ENCODE results near the gene USP53. TPM values are rescaled to one million over a fixed set of nuclear protein-coding genes. Genes with fewer than 3 reads are reported as not detected.

The USP53 gene
- total RNA-seq, 4 donors from 2014 or later: 42.5 to 113 (median 68.3) TPM

GRCh38 chr4:119231491-119231890 lies 19.0 kb downstream of the USP53 start:
- Histone ChIP-seq H3K27ac (no peak overlapping the region), H3K4me3 (replicated peaks in 1 of 3) (no peak overlapping the region), H3K4me1 (peaks cover 0 to 6% of the 10 kb centered on the region in 2 donors), H3K36me3 (peaks cover 0 to 4% of the 10 kb centered on the region in 2 donors), H3K27me3 (no peaks in the 10 kb centered on the region), H3K9me3 (no peaks in the 10 kb centered on the region)
- TF ChIP-seq, protein P1, sequence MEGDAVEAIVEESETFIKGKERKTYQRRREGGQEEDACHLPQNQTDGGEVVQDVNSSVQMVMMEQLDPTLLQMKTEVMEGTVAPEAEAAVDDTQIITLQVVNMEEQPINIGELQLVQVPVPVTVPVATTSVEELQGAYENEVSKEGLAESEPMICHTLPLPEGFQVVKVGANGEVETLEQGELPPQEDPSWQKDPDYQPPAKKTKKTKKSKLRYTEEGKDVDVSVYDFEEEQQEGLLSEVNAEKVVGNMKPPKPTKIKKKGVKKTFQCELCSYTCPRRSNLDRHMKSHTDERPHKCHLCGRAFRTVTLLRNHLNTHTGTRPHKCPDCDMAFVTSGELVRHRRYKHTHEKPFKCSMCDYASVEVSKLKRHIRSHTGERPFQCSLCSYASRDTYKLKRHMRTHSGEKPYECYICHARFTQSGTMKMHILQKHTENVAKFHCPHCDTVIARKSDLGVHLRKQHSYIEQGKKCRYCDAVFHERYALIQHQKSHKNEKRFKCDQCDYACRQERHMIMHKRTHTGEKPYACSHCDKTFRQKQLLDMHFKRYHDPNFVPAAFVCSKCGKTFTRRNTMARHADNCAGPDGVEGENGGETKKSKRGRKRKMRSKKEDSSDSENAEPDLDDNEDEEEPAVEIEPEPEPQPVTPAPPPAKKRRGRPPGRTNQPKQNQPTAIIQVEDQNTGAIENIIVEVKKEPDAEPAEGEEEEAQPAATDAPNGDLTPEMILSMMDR (IDR thresholded peaks at IDR 0.05): no peak
- TF ChIP-seq POLR2A (IDR thresholded peaks at IDR 0.05): no peak
- intact Hi-C loops (cut with DNase I): no loop called here
- no peak for DNase-seq
- 74 to 86% methylated on average over 3 of the region's 3 CpGs for WGBS, 2 donors

- WGBS, 2 donors: 96 to 100% methylated on average over 1 of the region's 1 CpG
- H3K27me3 ChIP-seq: no peaks in the 10 kb centered on the region
- peaks cover 0 to 6% of the 10 kb centered on the region in 2 donors for H3K4me1 ChIP-seq
- H3K9me3 ChIP-seq: no peaks in the 10 kb centered on the region
- TF ChIP-seq, protein P1 (IDR thresholded peaks at IDR 0.05): no peak
- intact Hi-C loops (cut with DNase I): no loop called here
- H3K36me3 ChIP-seq: peaks cover 0 to 4% of the 10 kb centered on the region in 2 donors
- DNase-seq: no peak
- H3K27ac ChIP-seq: no peak overlapping the region
- H3K4me3 ChIP-seq (replicated peaks in 1 of 3): no peak overlapping the region
These were observed 19.8 kb downstream of the USP53 start for GRCh38 chr4:119232286-119232685.

GRCh38 chr4:119233191-119233590 lies 20.7 kb downstream of the USP53 start:
- Histone ChIP-seq H3K27me3 (no peaks in the 10 kb centered on the region), H3K36me3 (peaks cover 0 to 4% of the 10 kb centered on the region in 2 donors), H3K4me1 (peaks cover 0 to 6% of the 10 kb centered on the region in 2 donors), H3K4me3 (replicated peaks in 1 of 3) (no peak overlapping the region), H3K27ac (no peak overlapping the region), H3K9me3 (no peaks in the 10 kb centered on the region)
- intact Hi-C loops (cut with DNase I): no loop called here
- DNase-seq: no peak
- no peak for TF ChIP-seq POLR2A (IDR thresholded peaks at IDR 0.05)
- TF ChIP-seq, protein P1 (IDR thresholded peaks at IDR 0.05): no peak

- TF ChIP-seq, protein P1 (IDR thresholded peaks at IDR 0.05): no peak
- TF ChIP-seq POLR2A (IDR thresholded peaks at IDR 0.05): no peak
- DNase-seq: no peak
- H3K4me3 ChIP-seq (replicated peaks in 1 of 3): no peak overlapping the region
- no peak overlapping the region for H3K27ac ChIP-seq
- WGBS, 2 donors: 45 to 62% methylated on average over 3 of the region's 3 CpGs
- no peaks in the 10 kb centered on the region for H3K27me3 ChIP-seq
- H3K9me3 ChIP-seq: no peaks in the 10 kb centered on the region
- H3K36me3 ChIP-seq: peaks cover 0 to 4% of the 10 kb centered on the region in 2 donors
- peaks cover 0 to 6% of the 10 kb centered on the region in 2 donors for H3K4me1 ChIP-seq
- intact Hi-C loops (cut with DNase I): no loop called here
These were observed 21.2 kb downstream of the USP53 start for GRCh38 chr4:119233750-119234149.

DNA sequence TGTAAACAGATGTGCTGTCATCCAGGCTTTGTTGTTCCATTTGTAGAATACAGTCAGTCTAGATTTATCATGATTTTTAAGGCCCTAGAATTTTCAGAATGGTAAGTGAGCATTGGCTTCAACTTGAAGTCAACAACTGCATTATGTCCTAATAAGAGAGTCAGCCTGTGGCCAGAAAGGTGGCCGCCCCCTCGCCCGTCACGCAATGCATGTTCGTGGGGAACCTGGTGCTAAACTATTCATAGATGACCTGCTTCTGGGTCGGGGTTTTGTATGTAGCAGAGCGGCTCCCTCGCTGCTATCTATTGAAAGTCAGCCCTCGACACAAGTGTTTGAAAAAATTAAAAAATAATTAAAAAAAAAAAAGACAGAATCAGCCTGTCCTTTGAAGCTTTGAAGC lies 24.7 kb downstream of the USP53 start:
- no peak for TF ChIP-seq POLR2A (IDR thresholded peaks at IDR 0.05)
- TF ChIP-seq, protein P1 (IDR thresholded peaks at IDR 0.05): no peak
- WGBS, 2 donors: 94 to 95% methylated on average over 9 of the region's 9 CpGs
- H3K36me3 ChIP-seq: peaks cover 0 to 8% of the 10 kb centered on the region in 2 donors
- no peak overlapping the region for H3K27ac ChIP-seq
- H3K9me3 ChIP-seq: no peaks in the 10 kb centered on the region
- intact Hi-C loops (cut with DNase I): no loop called here
- no peak overlapping the region for H3K4me3 ChIP-seq (replicated peaks in 1 of 3)
- peaks cover 0 to 6% of the 10 kb centered on the region in 2 donors for H3K4me1 ChIP-seq
- no peaks in the 10 kb centered on the region for H3K27me3 ChIP-seq
- no peak for DNase-seq

All from thyroid gland (tissue), 4 donors.